Memory B cell (primary cell): Measurements from ENCODE around the gene SYPL2.
A peak's percentile ranks its signal among the peaks of the same experiment; 100 is the strongest.
"Not testable (repeated sequence)": the region's sequence is repeated elsewhere in the genome, so short reads cannot be mapped to it uniquely, and the experiment has no call there.

Experiments used
- ATAC-seq: fragments of 150-1000 bp; cut with Tn5 transposase; 2 replicates; pipeline ENCODE4 v1.10.0; 2021; ENCODE audit warnings: low read depth, mild to moderate bottlenecking, moderate library complexity
- DNase-seq, 2 donors: peaks; one replicate each; pipeline ENCODE4 v3.0.0; 2022; ENCODE audit warnings: low spot score in 2 of 2
- H3K27ac Mint-ChIP-seq: one replicate; pipeline ENCODE4 v1.8.0; 2022; ENCODE audit warnings: mild to moderate bottlenecking, moderate library complexity, mixed read lengths
- H3K27me3 Mint-ChIP-seq: one replicate; pipeline ENCODE4 v1.8.0; 2022; ENCODE audit warnings: mixed read lengths
- H3K36me3 Mint-ChIP-seq: one replicate; pipeline ENCODE4 v1.8.0; 2022; ENCODE audit warnings: mild to moderate bottlenecking, mixed read lengths
- H3K4me1 Mint-ChIP-seq: one replicate; pipeline ENCODE4 v1.8.0; 2022; ENCODE audit warnings: mixed read lengths
- H3K4me3 Mint-ChIP-seq: one replicate; pipeline ENCODE4 v1.8.0; 2022; ENCODE audit warnings: mild to moderate bottlenecking, moderate library complexity, mixed read lengths
- H3K9me3 Mint-ChIP-seq: one replicate; pipeline ENCODE4 v1.8.0; 2022; ENCODE audit warnings: mixed read lengths

SYPL2 gene

DNA sequence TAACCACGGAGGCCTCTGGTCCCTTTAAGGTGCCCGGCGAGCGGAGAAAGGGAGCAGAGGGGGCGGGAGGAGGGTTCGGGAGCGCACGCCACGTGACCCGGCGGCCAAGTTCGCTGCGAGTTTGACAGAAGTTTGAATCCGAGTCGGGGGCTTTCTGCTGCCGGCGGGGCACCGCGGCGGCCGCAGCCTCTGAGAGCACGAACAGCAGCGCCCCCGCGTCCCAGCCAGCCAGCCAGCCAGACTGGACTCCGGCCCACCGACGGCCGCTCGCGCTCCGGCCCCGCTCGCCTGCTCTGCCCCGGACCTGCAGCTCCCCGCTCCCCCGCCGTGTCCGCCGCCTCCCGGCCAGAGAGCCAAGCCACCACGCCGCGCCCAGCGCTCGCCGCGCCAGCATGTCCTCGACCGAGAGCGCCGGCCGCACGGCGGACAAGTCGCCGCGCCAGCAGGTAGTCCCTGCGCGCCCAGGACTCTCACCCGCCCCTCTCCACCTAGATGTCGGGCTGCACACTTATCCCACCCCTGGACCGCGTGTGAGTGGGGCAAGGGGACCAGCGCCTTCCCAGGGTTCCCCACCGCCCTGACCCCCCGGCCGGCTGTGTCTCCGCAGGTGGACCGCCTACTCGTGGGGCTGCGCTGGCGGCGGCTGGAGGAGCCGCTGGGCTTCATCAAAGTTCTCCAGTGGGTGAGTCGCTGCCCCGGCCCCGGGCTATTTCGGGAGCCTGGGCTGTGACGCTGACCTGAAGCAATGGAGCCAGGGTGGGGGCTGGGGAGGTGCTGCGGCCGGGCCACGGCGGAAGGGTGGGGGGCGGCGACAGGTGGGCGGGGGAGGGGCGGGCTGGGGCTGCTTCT, at the start of gene SYPL2:
SYPL2 (plus strand) TSS at position 95 of the 849 bp plus-strand sequence; CDS start at position 393, 298 bp downstream.
- H3K9me3 Mint-ChIP-seq: no peaks in the 10 kb centered on the region
- peaks cover 28% of the 10 kb centered on the region for H3K27me3 Mint-ChIP-seq

DNA sequence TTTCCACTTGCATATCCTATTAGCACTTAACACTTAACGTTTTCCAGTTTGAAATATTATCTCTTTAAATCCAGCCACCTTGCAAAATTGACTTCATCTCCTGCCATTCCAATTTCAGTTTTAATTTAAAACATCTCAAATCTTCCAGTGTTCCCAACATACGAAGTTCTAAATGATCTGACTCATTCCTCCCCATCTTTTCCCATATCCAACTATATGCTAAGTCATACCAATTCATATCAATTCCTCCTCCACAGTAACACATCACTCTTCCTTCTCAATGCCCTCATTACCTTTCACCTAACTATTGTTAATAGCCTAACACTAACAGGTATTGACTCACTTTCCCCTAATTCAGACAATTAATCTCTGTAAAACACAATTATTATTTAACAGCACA, 42.8 kb upstream of the SYPL2 start:
- no peak for ATAC-seq
- DNase-seq: no peak
- Mint-ChIP-seq H3K36me3 (peaks cover 11% of the 10 kb centered on the region), H3K27ac (no peak overlapping the region), H3K4me1 (peaks cover 19% of the 10 kb centered on the region), H3K27me3 (no peaks in the 10 kb centered on the region), H3K4me3 (no peak overlapping the region), H3K9me3 (no peaks in the 10 kb centered on the region)

More for the DNA sequence above, at the start of gene SYPL2:
- no peaks in the 10 kb centered on the region for H3K36me3 Mint-ChIP-seq
- DNase-seq (no peak), ATAC-seq (peak; percentile 32)
- peak within 1 kb of the TSS; percentile 30 for H3K4me3 Mint-ChIP-seq
- H3K4me1 Mint-ChIP-seq: no peaks in the 10 kb centered on the region
- no peak within 1 kb of the TSS for H3K27ac Mint-ChIP-seq

DNA sequence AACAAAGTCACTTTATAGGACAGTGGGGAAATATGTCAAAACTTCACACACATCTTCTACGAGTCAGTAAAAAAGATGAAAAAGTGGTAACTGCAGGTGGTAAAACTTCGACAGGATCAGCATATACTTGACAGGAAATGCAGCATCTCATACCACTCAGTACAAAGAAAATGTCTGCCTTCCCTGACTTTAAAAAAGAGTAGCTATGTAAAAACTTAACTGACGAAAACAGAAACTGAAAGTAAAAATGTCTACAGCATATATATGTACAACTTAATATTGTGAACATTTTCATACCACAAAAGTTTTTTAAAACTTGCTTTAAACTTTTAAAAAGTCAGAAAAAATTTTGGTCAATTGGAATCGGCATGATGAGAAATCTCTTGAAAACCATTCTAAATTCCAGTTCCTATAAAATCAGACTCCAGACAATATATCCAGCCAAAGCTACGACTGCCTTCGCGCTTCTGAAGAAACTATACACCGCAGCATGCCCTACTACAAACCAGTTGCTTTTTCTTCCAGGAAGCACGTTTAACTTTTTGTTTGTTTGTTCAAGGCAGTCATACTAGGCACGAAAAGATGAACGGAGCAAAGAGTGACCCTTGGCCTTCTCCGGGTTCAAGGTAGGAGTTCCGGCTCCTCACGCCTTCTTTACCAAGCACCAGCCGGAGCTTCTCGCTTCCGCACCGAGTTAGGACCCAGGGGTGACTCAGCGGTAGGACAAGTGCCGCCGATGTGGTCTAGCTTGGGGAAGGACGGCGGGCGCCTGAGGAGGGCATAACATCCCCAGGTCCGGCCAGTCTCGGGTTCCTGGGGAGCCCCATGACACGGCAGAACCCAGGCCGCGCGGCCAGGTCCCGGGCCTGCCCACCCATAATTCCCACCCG, 40.7 kb upstream of the SYPL2 start:
- Mint-ChIP-seq H3K27me3 (no peaks in the 10 kb centered on the region), H3K9me3 (no peaks in the 10 kb centered on the region), H3K4me3 (peak overlapping the region; percentile 99), H3K36me3 (peaks cover 8% of the 10 kb centered on the region), H3K4me1 (peaks cover 19% of the 10 kb centered on the region), H3K27ac (peak overlapping the region; percentile 96)
- DNase-seq: peak in 1 of 2 donors; percentile 21
- ATAC-seq: peak; percentile 24

GRCh38 chr1:109426281-109427170, 39.8 kb upstream of the SYPL2 start, which contains the start of gene PSMA5:
Gene PSMA5 (minus strand): TSS chr1:109426448. CDS start chr1:109426330, 118 bp downstream.
- peaks cover 19% of the 10 kb centered on the region for H3K4me1 Mint-ChIP-seq
- H3K36me3 Mint-ChIP-seq: peaks cover 8% of the 10 kb centered on the region
- DNase-seq (peak; percentile 73 to 91), ATAC-seq (peak; percentile 92)
- no peaks in the 10 kb centered on the region for H3K27me3 Mint-ChIP-seq
- H3K4me3 Mint-ChIP-seq: peak within 1 kb of the TSS; percentile 99
- H3K27ac Mint-ChIP-seq: peak within 1 kb of the TSS; percentile 96
- H3K9me3 Mint-ChIP-seq: no peaks in the 10 kb centered on the region

GRCh38 chr1:109427171-109427467, 39.2 kb upstream of the SYPL2 start:
- no peak for DNase-seq
- Mint-ChIP-seq H3K9me3 (no peaks in the 10 kb centered on the region), H3K4me1 (peaks cover 16% of the 10 kb centered on the region), H3K4me3 (peak overlapping the region; percentile 99), H3K27ac (peak overlapping the region; percentile 96), H3K27me3 (no peaks in the 10 kb centered on the region), H3K36me3 (peaks cover 6% of the 10 kb centered on the region)
- no peak for ATAC-seq

GRCh38 chr1:109432336-109432735, 34.0 kb upstream of the SYPL2 start:
- peaks cover 6% of the 10 kb centered on the region for H3K9me3 Mint-ChIP-seq
- H3K4me1 Mint-ChIP-seq: peaks cover under 1% of the 10 kb centered on the region
- no peak overlapping the region for H3K27ac Mint-ChIP-seq
- peaks cover 6% of the 10 kb centered on the region for H3K27me3 Mint-ChIP-seq
- no peak for DNase-seq
- peaks cover 6% of the 10 kb centered on the region for H3K36me3 Mint-ChIP-seq
- no peak for ATAC-seq
- no peak overlapping the region for H3K4me3 Mint-ChIP-seq

- H3K9me3 Mint-ChIP-seq: peaks cover 6% of the 10 kb centered on the region
- H3K27me3 Mint-ChIP-seq: peaks cover 6% of the 10 kb centered on the region
- ATAC-seq (no peak), DNase-seq (no peak)
- H3K4me1 Mint-ChIP-seq: no peaks in the 10 kb centered on the region
- no peak overlapping the region for H3K27ac Mint-ChIP-seq
- H3K4me3 Mint-ChIP-seq: no peak overlapping the region
- peaks cover 6% of the 10 kb centered on the region for H3K36me3 Mint-ChIP-seq
Observed at GRCh38 chr1:109433322-109433721, 33.0 kb upstream of the SYPL2 start.

- ATAC-seq (no peak), DNase-seq (no peak)
- no peak overlapping the region for H3K27ac Mint-ChIP-seq
- H3K4me3 Mint-ChIP-seq: no peak overlapping the region
- H3K36me3 Mint-ChIP-seq: peaks cover 6% of the 10 kb centered on the region
- H3K4me1 Mint-ChIP-seq: no peaks in the 10 kb centered on the region
- H3K9me3 Mint-ChIP-seq: peaks cover 6% of the 10 kb centered on the region
- peaks cover 6% of the 10 kb centered on the region for H3K27me3 Mint-ChIP-seq
Observed at GRCh38 chr1:109434484-109434883, 31.9 kb upstream of the SYPL2 start.

DNA sequence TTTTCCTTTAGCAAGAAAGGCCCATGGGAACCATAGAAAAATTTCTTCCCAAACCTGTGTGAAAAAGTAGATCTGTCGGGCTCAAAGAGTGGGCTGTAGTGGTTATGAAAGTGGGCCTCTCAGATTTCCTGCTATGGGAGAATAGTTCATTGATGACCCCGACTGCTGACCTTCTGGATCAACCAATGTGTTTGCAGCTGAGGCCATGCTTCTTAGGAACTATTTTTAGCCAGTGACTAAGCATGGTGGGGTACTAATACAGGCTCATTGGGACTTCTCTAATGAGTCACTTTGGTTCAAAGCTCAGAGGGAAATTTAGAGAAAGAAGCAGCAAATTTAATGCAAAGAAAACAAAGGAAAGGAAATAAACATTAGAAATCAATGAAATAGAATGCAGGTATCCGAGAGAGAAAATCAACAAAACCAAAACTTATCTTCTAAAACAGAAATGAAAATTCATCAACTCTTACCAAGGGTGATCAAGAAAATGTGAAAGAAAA, 27.5 kb upstream of the SYPL2 start:
- no peak for DNase-seq
- H3K27me3 Mint-ChIP-seq: peaks cover 6% of the 10 kb centered on the region
- no peak for ATAC-seq
- H3K36me3 Mint-ChIP-seq: peaks cover 6% of the 10 kb centered on the region
- no peaks in the 10 kb centered on the region for H3K4me1 Mint-ChIP-seq
- peaks cover 6% of the 10 kb centered on the region for H3K9me3 Mint-ChIP-seq
- H3K4me3 Mint-ChIP-seq: no peak overlapping the region
- H3K27ac Mint-ChIP-seq: no peak overlapping the region

DNA sequence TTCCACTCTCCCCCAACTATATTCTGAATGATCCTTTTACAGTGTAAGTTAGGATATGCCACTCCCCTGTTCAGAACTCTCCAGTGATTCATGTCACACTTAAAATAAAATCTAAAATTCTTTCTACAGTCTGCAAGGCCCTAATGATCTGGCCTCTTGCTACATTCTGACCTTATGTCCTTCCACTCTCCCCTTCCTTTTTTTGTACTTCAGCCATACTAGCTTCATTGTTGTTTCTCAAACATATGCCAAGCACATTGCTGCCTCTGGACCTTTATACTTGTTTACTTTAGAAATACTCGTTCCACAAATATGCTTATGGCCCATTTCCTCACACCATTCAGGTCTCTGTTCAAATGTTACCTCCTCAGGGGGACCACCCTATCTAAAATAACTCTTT, 25.3 kb upstream of the SYPL2 start:
- no peak overlapping the region for H3K4me3 Mint-ChIP-seq
- no peaks in the 10 kb centered on the region for H3K36me3 Mint-ChIP-seq
- DNase-seq (no peak), ATAC-seq (no peak)
- H3K27ac Mint-ChIP-seq: no peak overlapping the region
- H3K9me3 Mint-ChIP-seq: no peaks in the 10 kb centered on the region
- H3K4me1 Mint-ChIP-seq: no peaks in the 10 kb centered on the region
- H3K27me3 Mint-ChIP-seq: peaks cover 4% of the 10 kb centered on the region

DNA sequence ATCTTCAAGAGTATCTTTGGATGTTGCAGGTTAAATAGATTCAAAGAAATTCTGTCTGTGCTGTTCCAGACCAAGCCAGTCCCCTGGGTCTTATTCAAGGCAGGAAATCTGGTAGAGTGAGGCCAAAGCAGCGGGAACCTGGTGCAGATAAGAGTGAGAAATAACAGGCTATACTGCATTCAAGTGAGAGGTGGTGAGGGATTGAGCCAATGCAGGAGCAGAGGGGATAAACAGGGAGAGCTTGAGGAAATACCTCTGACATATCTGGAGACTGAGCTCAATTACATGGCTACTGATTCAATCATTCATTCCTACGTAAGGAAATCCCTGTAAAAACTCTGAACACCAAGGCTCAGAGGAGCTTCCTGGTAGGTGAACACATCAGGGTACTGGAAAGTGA, 22.9 kb upstream of the SYPL2 start:
- ATAC-seq: no peak
- Mint-ChIP-seq H3K4me3 (no peak overlapping the region), H3K36me3 (no peaks in the 10 kb centered on the region), H3K27ac (no peak overlapping the region), H3K4me1 (no peaks in the 10 kb centered on the region), H3K27me3 (peaks cover 8% of the 10 kb centered on the region), H3K9me3 (no peaks in the 10 kb centered on the region)
- DNase-seq: no peak

GRCh38 chr1:109444346-109444745, 22.0 kb upstream of the SYPL2 start:
- Mint-ChIP-seq H3K4me1 (no peaks in the 10 kb centered on the region), H3K4me3 (no peak overlapping the region), H3K9me3 (no peaks in the 10 kb centered on the region), H3K27ac (no peak overlapping the region), H3K27me3 (peaks cover 8% of the 10 kb centered on the region), H3K36me3 (no peaks in the 10 kb centered on the region)
- no peak for DNase-seq
- no peak for ATAC-seq

GRCh38 chr1:109445949-109446695, 20.2 kb upstream of the SYPL2 start:
- peaks cover 13% of the 10 kb centered on the region for H3K27me3 Mint-ChIP-seq
- ATAC-seq, DNase-seq, H3K4me1 Mint-ChIP-seq, H3K4me3 Mint-ChIP-seq, H3K9me3 Mint-ChIP-seq, H3K36me3 Mint-ChIP-seq, H3K27ac Mint-ChIP-seq: not testable (repeated sequence)
